Coronary artery (tissue), 2 donors: ENCODE data around the gene ATF7.

Source experiments
- DNase-seq: peaks from one replicate; pipeline ENCODE4 v3.0.0-alpha.2; 2017; ENCODE audit warnings: low spot score
- H3K27ac ChIP-seq, 2 donors: fragments of 200-600 bp; sonication (generic); one replicate each; pipeline ENCODE4 v1.5.1; 2016 to 2019
- H3K4me3 ChIP-seq: fragments of 200-600 bp; sonication (generic); 2 replicates; pipeline ENCODE4 v1.5.1; 2016; ENCODE audit warnings: mild to moderate bottlenecking, moderate library complexity
- TF ChIP-seq, protein P1 (sequence below): fragments of 200-600 bp; sonication (generic); IDR thresholded peaks from one replicate; pipeline ENCODE4 v1.5.1; 2019; ENCODE audit warnings: antibody characterized with exemption

ATF7 gene

DNA sequence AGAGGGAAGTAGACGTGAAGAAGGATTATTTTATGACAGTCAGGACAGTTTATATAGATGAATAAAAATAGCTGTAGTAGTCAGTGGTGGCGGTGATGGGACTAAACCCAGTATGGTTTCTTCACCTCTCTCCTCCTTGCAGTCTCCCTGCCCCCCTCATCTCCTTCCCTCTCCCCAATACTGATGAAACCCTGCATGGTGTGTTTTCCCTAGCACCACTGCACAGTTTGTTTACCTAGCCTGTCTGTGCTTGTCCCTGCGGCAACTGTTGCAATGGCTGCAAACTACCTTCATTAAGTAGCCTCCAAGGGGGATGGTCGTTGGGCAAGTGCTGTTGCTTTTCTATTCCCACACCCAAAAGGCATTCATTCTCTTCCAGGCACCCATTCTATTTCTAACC, 159.5 kb downstream of the ATF7 start:
- TF ChIP-seq, protein P1, sequence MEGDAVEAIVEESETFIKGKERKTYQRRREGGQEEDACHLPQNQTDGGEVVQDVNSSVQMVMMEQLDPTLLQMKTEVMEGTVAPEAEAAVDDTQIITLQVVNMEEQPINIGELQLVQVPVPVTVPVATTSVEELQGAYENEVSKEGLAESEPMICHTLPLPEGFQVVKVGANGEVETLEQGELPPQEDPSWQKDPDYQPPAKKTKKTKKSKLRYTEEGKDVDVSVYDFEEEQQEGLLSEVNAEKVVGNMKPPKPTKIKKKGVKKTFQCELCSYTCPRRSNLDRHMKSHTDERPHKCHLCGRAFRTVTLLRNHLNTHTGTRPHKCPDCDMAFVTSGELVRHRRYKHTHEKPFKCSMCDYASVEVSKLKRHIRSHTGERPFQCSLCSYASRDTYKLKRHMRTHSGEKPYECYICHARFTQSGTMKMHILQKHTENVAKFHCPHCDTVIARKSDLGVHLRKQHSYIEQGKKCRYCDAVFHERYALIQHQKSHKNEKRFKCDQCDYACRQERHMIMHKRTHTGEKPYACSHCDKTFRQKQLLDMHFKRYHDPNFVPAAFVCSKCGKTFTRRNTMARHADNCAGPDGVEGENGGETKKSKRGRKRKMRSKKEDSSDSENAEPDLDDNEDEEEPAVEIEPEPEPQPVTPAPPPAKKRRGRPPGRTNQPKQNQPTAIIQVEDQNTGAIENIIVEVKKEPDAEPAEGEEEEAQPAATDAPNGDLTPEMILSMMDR: no peak
- Histone ChIP-seq H3K27ac (no peak overlapping the region), H3K4me3 (no peak overlapping the region)
- DNase-seq: no peak

DNA sequence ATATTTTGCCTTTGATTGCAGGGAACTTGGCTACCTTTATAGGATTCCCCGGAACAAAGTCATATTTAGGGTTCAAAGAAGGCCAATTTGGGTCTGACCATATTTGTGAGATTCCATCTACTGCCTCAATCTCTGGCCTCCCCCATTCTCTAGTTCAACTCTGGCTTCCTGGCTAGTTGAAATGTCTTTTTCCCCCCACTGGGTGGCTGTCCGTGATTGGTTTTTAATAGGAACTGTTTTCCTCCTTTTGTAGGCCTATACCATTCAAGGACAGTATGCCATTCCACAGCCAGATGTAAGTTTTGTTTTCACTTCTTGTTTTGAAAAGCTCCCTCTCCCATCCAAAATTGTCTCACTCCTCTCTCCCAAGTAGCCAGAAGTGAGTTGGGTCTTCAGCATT, 160.5 kb downstream of the ATF7 start:
- TF ChIP-seq, protein P1: no peak
- Histone ChIP-seq H3K27ac (peak overlapping the region in 1 of 2 donors; percentile 22), H3K4me3 (no peak overlapping the region)
- no peak for DNase-seq

DNA sequence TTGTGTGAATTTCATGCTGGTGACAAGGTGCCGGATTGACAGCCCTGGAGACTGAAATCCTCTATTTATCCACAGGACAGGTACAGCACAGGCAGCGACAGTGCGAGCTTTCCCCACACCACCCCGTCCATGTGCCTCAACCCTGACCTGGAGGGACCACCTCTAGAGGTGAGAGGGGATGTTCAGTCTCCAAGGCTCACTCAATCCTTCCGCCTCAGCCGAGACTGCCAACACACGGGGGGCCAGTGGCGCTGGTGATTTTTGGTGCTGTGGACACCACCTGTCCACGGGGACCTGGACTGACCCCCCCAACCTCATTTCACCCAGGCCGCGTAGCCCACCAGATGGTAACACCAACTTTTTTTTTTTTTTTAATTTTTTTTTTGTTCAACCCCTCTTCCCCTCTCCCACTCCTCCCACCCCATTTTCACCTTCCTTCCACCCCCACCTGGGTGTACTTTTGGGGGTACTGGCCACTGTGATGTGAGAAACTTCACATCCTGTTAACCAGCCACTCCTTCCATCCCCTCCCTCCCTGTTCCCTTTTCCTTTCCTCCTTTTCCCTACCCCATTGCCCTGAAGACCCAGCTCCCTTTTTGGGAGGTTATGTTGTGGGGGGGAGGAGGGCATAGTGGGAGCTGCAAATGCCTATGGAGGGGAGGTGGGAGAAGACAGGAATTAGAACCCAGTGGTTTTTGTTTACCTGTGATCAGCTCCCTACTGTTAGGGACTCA, 161.3 kb downstream of the ATF7 start:
- no peak for DNase-seq
- Histone ChIP-seq H3K4me3 (no peak overlapping the region), H3K27ac (no peak overlapping the region)
- TF ChIP-seq, protein P1: no peak

DNA sequence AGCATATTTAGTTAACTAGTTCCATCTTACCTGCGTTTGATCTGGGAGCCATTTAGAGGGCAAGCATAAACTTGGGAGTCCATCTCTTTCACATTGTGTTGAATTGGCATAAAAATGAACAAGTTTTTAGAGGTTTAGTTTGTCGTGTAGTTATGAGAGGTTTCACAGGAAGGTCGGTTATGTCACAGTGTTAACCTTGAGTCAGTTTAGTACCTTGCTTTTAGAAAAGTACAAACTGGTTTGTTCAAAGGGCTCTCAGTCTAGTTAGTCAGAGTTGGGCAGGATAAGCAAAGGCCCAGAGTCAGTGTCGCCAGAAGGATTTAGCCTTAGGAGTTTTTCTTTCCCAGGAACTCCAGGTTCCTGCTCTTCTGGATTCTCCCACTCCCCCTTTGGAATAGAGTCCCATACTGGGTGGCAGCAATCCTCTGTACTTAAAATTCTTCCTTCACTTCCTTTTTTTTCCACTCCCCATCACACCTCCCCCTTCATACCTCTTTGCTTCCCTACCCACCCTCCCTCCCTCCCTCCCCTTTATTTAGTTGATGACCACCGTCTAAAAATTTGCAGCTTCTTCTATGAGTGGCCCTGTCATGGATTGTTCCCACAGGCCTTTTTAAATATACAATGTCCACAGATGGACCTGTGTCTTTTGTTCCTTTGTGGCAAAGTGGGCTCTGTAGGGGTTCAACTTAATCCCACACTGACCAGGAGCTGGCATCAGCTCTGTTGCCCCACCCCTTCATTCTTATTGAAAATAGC, 162.2 kb downstream of the ATF7 start:
- TF ChIP-seq, protein P1: no peak
- Histone ChIP-seq H3K27ac (no peak overlapping the region), H3K4me3 (no peak overlapping the region)
- DNase-seq: no peak

DNA sequence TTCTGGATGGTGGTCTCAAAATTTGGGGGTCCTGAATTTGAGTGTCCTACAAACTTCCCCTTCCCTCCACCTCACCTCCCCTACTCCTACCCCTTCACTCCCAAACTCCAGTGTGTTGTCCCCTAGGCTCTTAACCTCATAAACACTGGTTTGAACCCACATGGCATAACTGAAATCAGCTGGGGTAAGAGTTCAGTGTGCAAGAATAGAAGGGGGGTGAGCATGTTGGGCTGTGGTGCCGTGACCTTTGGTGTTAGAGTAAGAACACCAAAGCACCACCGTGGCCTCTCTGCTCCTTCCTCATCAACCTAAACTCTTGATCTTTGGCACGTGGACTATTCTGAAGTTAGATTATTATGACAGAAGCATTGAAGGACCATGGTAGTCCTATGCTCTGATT, 163.2 kb downstream of the ATF7 start:
- H3K27ac ChIP-seq: no peak overlapping the region
- H3K4me3 ChIP-seq: no peak overlapping the region
- TF ChIP-seq, protein P1: no peak
- no peak for DNase-seq

DNA sequence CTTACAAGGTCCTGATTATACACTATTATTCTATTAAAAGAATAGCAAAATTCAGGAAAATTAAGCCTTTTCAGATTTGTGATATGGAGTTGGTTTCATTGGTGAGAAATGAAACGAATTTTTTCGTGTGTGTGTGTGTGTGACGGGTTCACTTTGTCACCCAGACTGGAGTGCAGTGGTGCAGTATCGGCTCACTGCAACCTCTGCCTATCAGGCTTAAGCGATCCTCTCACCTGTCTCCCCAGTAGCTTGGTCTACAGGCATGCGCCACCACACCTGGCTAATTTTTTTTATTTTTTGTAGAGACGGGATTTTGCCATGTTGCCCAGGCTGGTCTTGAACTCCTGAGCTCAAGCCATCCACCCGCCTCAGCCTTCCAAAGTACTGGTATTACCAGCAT, 164.6 kb downstream of the ATF7 start:
- no peak overlapping the region for H3K4me3 ChIP-seq
- TF ChIP-seq, protein P1: no peak
- H3K27ac ChIP-seq: no peak overlapping the region
- no peak for DNase-seq

DNA sequence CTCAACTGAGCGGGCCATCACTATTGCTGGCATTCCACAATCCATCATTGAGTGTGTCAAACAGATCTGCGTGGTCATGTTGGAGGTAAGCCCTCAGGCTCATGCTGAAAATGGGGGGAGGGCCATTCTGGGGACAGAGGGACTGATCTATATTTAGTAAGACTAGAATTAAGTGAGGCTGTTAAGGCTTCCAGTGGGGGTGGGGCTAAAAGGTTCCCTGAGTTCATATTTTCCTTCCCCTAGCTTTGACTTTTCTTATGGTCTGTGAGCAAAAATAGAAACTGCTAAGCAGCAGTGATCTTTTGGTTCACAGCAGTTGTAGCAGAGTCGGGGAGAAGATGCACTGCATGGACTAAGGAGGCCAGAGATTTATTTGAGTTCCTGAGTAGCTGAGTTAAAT, 165.1 kb downstream of the ATF7 start:
- TF ChIP-seq, protein P1: no peak
- Histone ChIP-seq H3K27ac (peak overlapping the region in 1 of 2 donors; percentile 24), H3K4me3 (no peak overlapping the region)
- no peak for DNase-seq
